Measurements from ENCODE around the gene SNX20.

DNA sequence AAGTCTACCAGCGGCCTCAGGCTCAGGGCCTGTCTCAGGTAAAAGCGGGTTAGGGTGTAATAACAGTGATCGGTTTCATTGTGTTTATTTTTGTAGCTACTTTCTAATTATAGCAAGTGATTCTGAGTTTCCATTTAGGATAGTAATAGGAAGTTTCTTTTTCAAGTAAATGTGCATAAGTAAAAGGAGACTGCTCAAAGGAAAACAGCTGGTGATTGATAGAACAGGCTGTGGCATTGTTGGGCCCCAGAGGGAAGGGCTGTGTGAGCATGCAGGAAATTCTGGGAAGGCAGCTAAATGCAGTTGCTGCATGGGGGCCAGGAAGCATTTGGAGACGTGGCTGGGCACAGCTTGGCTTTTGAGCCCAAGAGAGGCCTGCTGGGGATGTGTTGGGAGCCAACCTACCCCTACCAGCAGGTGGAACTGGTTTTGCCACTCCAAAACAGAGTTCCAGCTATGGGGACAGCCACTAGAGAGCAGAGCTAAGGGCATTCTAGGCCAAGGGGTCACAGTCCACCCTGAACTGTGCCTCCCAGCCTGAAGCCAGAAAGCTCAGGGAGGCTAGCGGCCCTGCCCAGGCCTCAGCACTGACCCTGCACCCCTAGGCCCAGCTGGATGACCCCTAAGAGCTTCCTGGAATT is 12.6 kb downstream of the SNX20 start:
- TF ChIP-seq, protein P1, sequence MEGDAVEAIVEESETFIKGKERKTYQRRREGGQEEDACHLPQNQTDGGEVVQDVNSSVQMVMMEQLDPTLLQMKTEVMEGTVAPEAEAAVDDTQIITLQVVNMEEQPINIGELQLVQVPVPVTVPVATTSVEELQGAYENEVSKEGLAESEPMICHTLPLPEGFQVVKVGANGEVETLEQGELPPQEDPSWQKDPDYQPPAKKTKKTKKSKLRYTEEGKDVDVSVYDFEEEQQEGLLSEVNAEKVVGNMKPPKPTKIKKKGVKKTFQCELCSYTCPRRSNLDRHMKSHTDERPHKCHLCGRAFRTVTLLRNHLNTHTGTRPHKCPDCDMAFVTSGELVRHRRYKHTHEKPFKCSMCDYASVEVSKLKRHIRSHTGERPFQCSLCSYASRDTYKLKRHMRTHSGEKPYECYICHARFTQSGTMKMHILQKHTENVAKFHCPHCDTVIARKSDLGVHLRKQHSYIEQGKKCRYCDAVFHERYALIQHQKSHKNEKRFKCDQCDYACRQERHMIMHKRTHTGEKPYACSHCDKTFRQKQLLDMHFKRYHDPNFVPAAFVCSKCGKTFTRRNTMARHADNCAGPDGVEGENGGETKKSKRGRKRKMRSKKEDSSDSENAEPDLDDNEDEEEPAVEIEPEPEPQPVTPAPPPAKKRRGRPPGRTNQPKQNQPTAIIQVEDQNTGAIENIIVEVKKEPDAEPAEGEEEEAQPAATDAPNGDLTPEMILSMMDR (IDR thresholded peaks at IDR 0.05) = no peak
- TF ChIP-seq POLR2AphosphoS5 (IDR thresholded peaks at IDR 0.05) = no peak
- TF ChIP-seq EP300 (IDR thresholded peaks at IDR 0.05; ENCODE audit: low read depth) = no peak
- no peak for TF ChIP-seq POLR2A (IDR thresholded peaks at IDR 0.05)

Data from transverse colon (tissue), 4 donors.